NCI-H82 treated with DMSO at 0.1 percent for 48 hours (cell line): ENCODE measurements around the gene PTGS1.
"Not testable (repeated sequence)": the region's sequence is repeated elsewhere in the genome, so short reads cannot be mapped to it uniquely, and the experiment has no call there.

Experiments used
- DNase-seq: peaks from one replicate; lab custom pipeline; 2025; ENCODE audit not compliant: unreplicated experiment; lab: John Stamatoyannopoulos, UW

PTGS1 gene

GRCh38 chr9:122370869-122371755, at the start of gene PTGS1:
Gene PTGS1, plus strand, starts transcription at chr9:122371024. Its CDS starts 61 bp downstream, at chr9:122371085.
- DNase-seq = peak; percentile 58

DNA sequence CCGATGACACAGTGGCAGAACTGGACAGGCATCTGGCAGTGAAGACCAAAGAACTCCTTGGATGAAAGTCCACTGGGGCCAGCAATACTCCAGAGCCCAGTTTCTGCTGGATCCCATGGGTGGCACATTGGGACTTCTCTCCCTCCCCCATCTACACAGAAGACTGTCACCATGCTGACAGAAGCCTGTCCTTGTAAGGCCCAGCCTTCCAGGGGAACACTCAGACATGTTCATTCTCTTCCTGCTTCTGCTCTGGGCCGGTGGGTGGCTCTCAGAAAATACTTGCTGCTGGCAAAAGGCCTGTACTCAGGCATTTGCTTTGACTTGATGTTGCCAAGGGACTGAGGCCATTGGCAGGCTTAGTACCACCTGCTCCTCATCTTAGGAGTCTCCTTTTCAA, 48.3 kb upstream of the PTGS1 start:
- DNase-seq = no peak

GRCh38 chr9:122324665-122325064, 46.2 kb upstream of the PTGS1 start:
- not testable (repeated sequence) for DNase-seq

- DNase-seq = no peak
Measured at GRCh38 chr9:122325124-122325523, 45.7 kb upstream of the PTGS1 start.

- no peak for DNase-seq
Measured at GRCh38 chr9:122327175-122327574, 43.6 kb upstream of the PTGS1 start.

GRCh38 chr9:122329597-122329996, 41.2 kb upstream of the PTGS1 start:
- no peak for DNase-seq

DNA sequence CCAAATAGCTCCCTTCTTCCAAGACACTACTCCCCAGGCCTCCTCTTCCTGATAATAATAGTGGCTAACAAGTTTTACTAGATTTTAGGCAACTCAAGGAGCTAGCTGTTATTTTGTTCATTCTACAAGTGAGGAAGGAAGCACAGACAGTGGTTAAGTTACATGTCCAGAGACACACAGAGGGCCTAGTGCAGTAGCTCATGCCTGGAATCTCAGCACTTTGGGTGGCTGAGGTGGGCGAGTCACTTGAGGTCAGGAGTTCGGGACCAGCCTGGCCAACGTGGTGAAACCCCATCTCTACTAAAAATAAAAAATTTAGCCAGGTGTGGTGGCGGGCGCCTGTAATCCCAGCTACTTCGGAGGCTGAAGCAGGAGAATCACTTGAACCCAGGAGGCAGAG, 40.4 kb upstream of the PTGS1 start:
- not testable (repeated sequence) for DNase-seq

- no peak for DNase-seq
Measured at GRCh38 chr9:122331523-122331927, 39.3 kb upstream of the PTGS1 start.

DNA sequence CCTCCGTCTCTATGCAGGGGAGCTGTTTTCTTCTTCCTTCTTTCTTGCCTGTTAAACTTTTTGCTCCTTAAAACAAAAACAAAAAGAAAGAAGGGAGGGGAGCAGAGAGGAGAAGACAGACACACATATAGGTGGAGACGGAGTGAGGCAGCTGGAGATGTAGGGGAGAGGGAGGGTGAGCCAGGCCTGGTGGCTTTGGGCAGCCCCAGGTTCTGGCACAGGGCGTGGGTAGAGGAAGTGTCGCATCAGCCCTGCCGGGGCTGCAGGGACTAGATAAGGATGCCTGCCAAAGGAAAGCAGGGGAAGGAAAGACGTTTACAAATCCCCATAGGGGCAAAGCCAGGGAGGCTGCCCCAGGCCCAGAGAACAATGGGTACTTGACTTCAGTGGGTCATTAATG, 38.7 kb upstream of the PTGS1 start:
- DNase-seq = no peak

- DNase-seq = no peak
Measured at GRCh38 chr9:122332644-122333043, 38.2 kb upstream of the PTGS1 start.

- no peak for DNase-seq
Measured at GRCh38 chr9:122333169-122333808, 37.5 kb upstream of the PTGS1 start.

DNA sequence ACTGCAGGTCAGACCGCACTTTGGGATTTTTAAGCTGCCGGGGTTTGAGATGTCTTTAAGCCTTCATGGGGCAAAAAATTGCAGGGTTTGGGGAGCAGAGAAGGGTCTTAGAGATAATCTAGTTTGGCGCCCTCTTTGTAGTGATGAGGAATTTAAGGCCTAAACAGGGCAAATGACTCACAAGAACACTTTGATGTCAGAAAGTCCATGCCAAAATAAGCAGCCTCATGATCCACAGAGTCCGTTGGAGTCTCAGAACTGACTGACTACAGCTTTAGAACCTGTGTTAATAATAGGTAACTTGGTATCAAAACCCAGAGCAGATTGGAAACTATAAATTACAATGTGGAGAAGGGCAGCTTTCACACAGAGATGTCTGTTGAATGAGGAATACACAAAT, 35.9 kb upstream of the PTGS1 start:
- no peak for DNase-seq

- DNase-seq = no peak
Measured at GRCh38 chr9:122336189-122336588, 34.6 kb upstream of the PTGS1 start.

- no peak for DNase-seq
Measured at GRCh38 chr9:122336866-122337555, 33.8 kb upstream of the PTGS1 start.

- DNase-seq = no peak
Measured at GRCh38 chr9:122337556-122337929, 33.3 kb upstream of the PTGS1 start.

GRCh38 chr9:122338536-122338935, 32.3 kb upstream of the PTGS1 start:
- no peak for DNase-seq

GRCh38 chr9:122338994-122339393, 31.8 kb upstream of the PTGS1 start:
- DNase-seq = no peak

DNA sequence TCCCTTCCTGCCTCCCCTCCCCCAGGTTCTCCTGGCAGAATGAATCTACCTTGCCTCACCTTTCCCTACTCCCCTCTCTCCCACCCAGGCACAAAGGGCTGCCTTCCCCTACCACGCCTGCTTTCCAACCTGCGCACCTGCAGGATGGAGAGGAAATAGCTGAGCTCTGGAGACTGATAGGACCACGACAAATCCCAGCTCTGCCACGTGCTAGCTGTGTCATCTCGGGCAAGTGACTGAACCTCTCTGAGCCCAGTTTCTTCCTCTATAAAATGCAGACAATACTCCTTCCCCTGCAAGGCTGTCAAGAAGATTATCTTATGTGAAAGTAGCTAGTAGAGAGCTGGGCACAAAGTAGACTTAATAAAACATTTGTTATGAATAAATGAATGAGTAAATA, 31.2 kb upstream of the PTGS1 start:
- DNase-seq = no peak

DNA sequence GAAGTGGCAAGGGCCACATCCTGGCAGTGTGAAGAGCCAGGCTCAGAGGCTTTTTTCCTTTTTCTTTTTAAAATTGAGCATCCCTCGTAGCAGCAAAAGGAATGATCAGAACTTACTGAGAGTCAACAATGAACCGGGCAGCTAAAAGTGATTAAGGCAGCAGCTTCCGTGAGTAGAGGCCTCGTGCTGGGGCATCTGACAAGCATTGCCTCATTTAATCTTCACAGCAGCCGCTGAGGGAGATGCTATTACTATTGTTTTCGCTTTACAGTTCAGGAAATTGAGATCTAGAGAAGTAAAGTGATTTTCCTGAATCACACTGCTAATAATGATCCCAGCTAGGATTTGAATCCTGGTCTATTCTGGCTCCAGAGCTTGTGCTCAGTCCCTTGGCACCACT, 30.7 kb upstream of the PTGS1 start:
- no peak for DNase-seq

- DNase-seq = no peak
Measured at GRCh38 chr9:122342323-122343050, 28.3 kb upstream of the PTGS1 start.
